Measurements from ENCODE around the gene RTN3.
A peak's percentile ranks its signal among the peaks of the same experiment; 100 is the strongest.

Gene RTN3

GRCh38 chr11:63667995-63668795 lies 13.1 kb upstream of the RTN3 start:
- no peak overlapping the region for H3K27ac ChIP-seq (ENCODE audit: low read length)
- no peak overlapping the region for H3K4me3 ChIP-seq (ENCODE audit: low read length)
- no peaks in the 10 kb centered on the region for H3K36me3 ChIP-seq (ENCODE audit: control insufficient read depth, low read depth, low read length)
- peaks cover 7% of the 10 kb centered on the region for H3K4me1 ChIP-seq (ENCODE audit: control insufficient read depth, low read depth, low read length)
- no peak overlapping the region for H3K9ac ChIP-seq (ENCODE audit: low read length)
- H3K9me3 ChIP-seq (ENCODE audit: control insufficient read depth, low read depth, low read length) = no peaks in the 10 kb centered on the region
- H3K27me3 ChIP-seq (ENCODE audit: control insufficient read depth, insufficient read depth, low read length) = peaks cover 13% of the 10 kb centered on the region

GRCh38 chr11:63670096-63670432 lies 11.2 kb upstream of the RTN3 start:
- Histone ChIP-seq H3K9me3 (ENCODE audit: control insufficient read depth, low read depth, low read length) (no peaks in the 10 kb centered on the region), H3K4me3 (ENCODE audit: low read length) (peak overlapping the region; percentile 65), H3K9ac (ENCODE audit: low read length) (peak overlapping the region; percentile 58), H3K27ac (ENCODE audit: low read length) (no peak overlapping the region), H3K4me1 (ENCODE audit: control insufficient read depth, low read depth, low read length) (peaks cover 7% of the 10 kb centered on the region), H3K27me3 (ENCODE audit: control insufficient read depth, insufficient read depth, low read length) (peaks cover 14% of the 10 kb centered on the region), H3K36me3 (ENCODE audit: control insufficient read depth, low read depth, low read length) (no peaks in the 10 kb centered on the region)

GRCh38 chr11:63670433-63671321 lies 10.6 kb upstream of the RTN3 start:
- H3K27ac ChIP-seq (ENCODE audit: low read length) = no peak overlapping the region
- H3K9me3 ChIP-seq (ENCODE audit: control insufficient read depth, low read depth, low read length) = no peaks in the 10 kb centered on the region
- peak overlapping the region; percentile 58 for H3K9ac ChIP-seq (ENCODE audit: low read length)
- peaks cover 7% of the 10 kb centered on the region for H3K4me1 ChIP-seq (ENCODE audit: control insufficient read depth, low read depth, low read length)
- peaks cover 14% of the 10 kb centered on the region for H3K27me3 ChIP-seq (ENCODE audit: control insufficient read depth, insufficient read depth, low read length)
- H3K36me3 ChIP-seq (ENCODE audit: control insufficient read depth, low read depth, low read length) = no peaks in the 10 kb centered on the region
- peak overlapping the region; percentile 65 for H3K4me3 ChIP-seq (ENCODE audit: low read length)

- Histone ChIP-seq H3K4me1 (ENCODE audit: control insufficient read depth, low read depth, low read length) (peaks cover 7% of the 10 kb centered on the region), H3K9me3 (ENCODE audit: control insufficient read depth, low read depth, low read length) (no peaks in the 10 kb centered on the region), H3K27me3 (ENCODE audit: control insufficient read depth, insufficient read depth, low read length) (peaks cover 14% of the 10 kb centered on the region), H3K9ac (ENCODE audit: low read length) (peak within 1 kb of the TSS; percentile 58), H3K27ac (ENCODE audit: low read length) (no peak within 1 kb of the TSS), H3K36me3 (ENCODE audit: control insufficient read depth, low read depth, low read length) (no peaks in the 10 kb centered on the region), H3K4me3 (ENCODE audit: low read length) (peak within 1 kb of the TSS; percentile 65)
Observed at GRCh38 chr11:63671322-63672155, 9.8 kb upstream of the RTN3 start, which contains the start of gene ATL3. Gene ATL3, minus strand, starts transcription at chr11:63671376. Its CDS starts 41 bp downstream, at chr11:63671335.

- Histone ChIP-seq H3K9ac (ENCODE audit: low read length) (no peak overlapping the region), H3K27ac (ENCODE audit: low read length) (no peak overlapping the region), H3K9me3 (ENCODE audit: control insufficient read depth, low read depth, low read length) (no peaks in the 10 kb centered on the region), H3K27me3 (ENCODE audit: control insufficient read depth, insufficient read depth, low read length) (peaks cover 14% of the 10 kb centered on the region), H3K4me1 (ENCODE audit: control insufficient read depth, low read depth, low read length) (peaks cover 7% of the 10 kb centered on the region), H3K4me3 (ENCODE audit: low read length) (no peak overlapping the region), H3K36me3 (ENCODE audit: control insufficient read depth, low read depth, low read length) (no peaks in the 10 kb centered on the region)
Observed at GRCh38 chr11:63672156-63672463, 9.2 kb upstream of the RTN3 start.

GRCh38 chr11:63672936-63673539 lies 8.3 kb upstream of the RTN3 start:
- Histone ChIP-seq H3K4me3 (ENCODE audit: low read length) (no peak overlapping the region), H3K4me1 (ENCODE audit: control insufficient read depth, low read depth, low read length) (peaks cover 7% of the 10 kb centered on the region), H3K27ac (ENCODE audit: low read length) (no peak overlapping the region), H3K9me3 (ENCODE audit: control insufficient read depth, low read depth, low read length) (no peaks in the 10 kb centered on the region), H3K27me3 (ENCODE audit: control insufficient read depth, insufficient read depth, low read length) (peaks cover 14% of the 10 kb centered on the region), H3K36me3 (ENCODE audit: control insufficient read depth, low read depth, low read length) (no peaks in the 10 kb centered on the region), H3K9ac (ENCODE audit: low read length) (no peak overlapping the region)

GRCh38 chr11:63673579-63673978 lies 7.7 kb upstream of the RTN3 start:
- H3K27me3 ChIP-seq (ENCODE audit: control insufficient read depth, insufficient read depth, low read length) = peaks cover 14% of the 10 kb centered on the region
- no peaks in the 10 kb centered on the region for H3K9me3 ChIP-seq (ENCODE audit: control insufficient read depth, low read depth, low read length)
- H3K9ac ChIP-seq (ENCODE audit: low read length) = no peak overlapping the region
- no peaks in the 10 kb centered on the region for H3K36me3 ChIP-seq (ENCODE audit: control insufficient read depth, low read depth, low read length)
- H3K4me1 ChIP-seq (ENCODE audit: control insufficient read depth, low read depth, low read length) = peaks cover 7% of the 10 kb centered on the region
- no peak overlapping the region for H3K27ac ChIP-seq (ENCODE audit: low read length)
- no peak overlapping the region for H3K4me3 ChIP-seq (ENCODE audit: low read length)

- Histone ChIP-seq H3K4me1 (ENCODE audit: control insufficient read depth, low read depth, low read length) (peaks cover 16% of the 10 kb centered on the region), H3K36me3 (ENCODE audit: control insufficient read depth, low read depth, low read length) (no peaks in the 10 kb centered on the region), H3K27me3 (ENCODE audit: control insufficient read depth, insufficient read depth, low read length) (no peaks in the 10 kb centered on the region), H3K9me3 (ENCODE audit: control insufficient read depth, low read depth, low read length) (no peaks in the 10 kb centered on the region), H3K27ac (ENCODE audit: low read length) (no peak overlapping the region), H3K4me3 (ENCODE audit: low read length) (peak overlapping the region; percentile 87), H3K9ac (ENCODE audit: low read length) (no peak overlapping the region)
Observed at GRCh38 chr11:63680834-63681320, 423 bp upstream of the RTN3 start.

- no peaks in the 10 kb centered on the region for H3K27me3 ChIP-seq (ENCODE audit: control insufficient read depth, insufficient read depth, low read length)
- peak overlapping the region; percentile 87 for H3K4me3 ChIP-seq (ENCODE audit: low read length)
- peak overlapping the region; percentile 86 for H3K9ac ChIP-seq (ENCODE audit: low read length)
- no peaks in the 10 kb centered on the region for H3K36me3 ChIP-seq (ENCODE audit: control insufficient read depth, low read depth, low read length)
- H3K27ac ChIP-seq (ENCODE audit: low read length) = peak overlapping the region; percentile 67
- H3K9me3 ChIP-seq (ENCODE audit: control insufficient read depth, low read depth, low read length) = no peaks in the 10 kb centered on the region
- H3K4me1 ChIP-seq (ENCODE audit: control insufficient read depth, low read depth, low read length) = peaks cover 16% of the 10 kb centered on the region
Observed at GRCh38 chr11:63682066-63683021, 1.0 kb downstream of the RTN3 start.
